ENCODE data around the gene SLC27A6.

SLC27A6 gene

DNA sequence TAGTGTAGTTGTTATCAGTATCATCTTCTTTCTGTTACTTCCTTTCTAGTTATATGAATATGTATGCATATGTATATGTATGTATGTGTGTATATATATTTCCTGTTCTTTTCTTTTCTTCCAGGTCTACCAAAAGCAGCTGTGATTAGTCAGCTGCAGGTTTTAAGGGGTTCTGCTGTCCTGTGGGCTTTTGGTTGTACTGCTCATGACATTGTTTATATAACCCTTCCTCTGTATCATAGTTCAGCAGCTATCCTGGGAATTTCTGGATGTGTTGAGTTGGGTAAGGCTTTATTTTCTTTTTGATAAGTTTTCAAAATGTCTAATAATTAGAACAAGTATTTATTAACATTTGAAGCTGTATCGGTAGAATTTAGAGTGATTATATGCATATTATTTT lies 23.2 kb downstream of the SLC27A6 start:
- Histone ChIP-seq H3K4me3 (ENCODE audit: severe bottlenecking) (no peak overlapping the region), H3K27me3 (ENCODE audit: insufficient read depth, poor library complexity, severe bottlenecking) (peaks cover 9% of the 10 kb centered on the region), H3K27ac (ENCODE audit: poor library complexity, severe bottlenecking) (no peak overlapping the region), H3K36me3 (ENCODE audit: low read depth) (no peaks in the 10 kb centered on the region), H3K9me3 (ENCODE audit: severe bottlenecking) (no peaks in the 10 kb centered on the region), H3K4me1 (ENCODE audit: insufficient read depth, poor library complexity, severe bottlenecking) (no peaks in the 10 kb centered on the region)
- DNase-seq (ENCODE audit: low spot score) (no peak), ATAC-seq (ENCODE audit: low read depth) (no peak)
- TF ChIP-seq, protein P1, sequence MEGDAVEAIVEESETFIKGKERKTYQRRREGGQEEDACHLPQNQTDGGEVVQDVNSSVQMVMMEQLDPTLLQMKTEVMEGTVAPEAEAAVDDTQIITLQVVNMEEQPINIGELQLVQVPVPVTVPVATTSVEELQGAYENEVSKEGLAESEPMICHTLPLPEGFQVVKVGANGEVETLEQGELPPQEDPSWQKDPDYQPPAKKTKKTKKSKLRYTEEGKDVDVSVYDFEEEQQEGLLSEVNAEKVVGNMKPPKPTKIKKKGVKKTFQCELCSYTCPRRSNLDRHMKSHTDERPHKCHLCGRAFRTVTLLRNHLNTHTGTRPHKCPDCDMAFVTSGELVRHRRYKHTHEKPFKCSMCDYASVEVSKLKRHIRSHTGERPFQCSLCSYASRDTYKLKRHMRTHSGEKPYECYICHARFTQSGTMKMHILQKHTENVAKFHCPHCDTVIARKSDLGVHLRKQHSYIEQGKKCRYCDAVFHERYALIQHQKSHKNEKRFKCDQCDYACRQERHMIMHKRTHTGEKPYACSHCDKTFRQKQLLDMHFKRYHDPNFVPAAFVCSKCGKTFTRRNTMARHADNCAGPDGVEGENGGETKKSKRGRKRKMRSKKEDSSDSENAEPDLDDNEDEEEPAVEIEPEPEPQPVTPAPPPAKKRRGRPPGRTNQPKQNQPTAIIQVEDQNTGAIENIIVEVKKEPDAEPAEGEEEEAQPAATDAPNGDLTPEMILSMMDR (IDR thresholded peaks at IDR 0.05; ENCODE audit: poor library complexity, severe bottlenecking) = no peak

DNA sequence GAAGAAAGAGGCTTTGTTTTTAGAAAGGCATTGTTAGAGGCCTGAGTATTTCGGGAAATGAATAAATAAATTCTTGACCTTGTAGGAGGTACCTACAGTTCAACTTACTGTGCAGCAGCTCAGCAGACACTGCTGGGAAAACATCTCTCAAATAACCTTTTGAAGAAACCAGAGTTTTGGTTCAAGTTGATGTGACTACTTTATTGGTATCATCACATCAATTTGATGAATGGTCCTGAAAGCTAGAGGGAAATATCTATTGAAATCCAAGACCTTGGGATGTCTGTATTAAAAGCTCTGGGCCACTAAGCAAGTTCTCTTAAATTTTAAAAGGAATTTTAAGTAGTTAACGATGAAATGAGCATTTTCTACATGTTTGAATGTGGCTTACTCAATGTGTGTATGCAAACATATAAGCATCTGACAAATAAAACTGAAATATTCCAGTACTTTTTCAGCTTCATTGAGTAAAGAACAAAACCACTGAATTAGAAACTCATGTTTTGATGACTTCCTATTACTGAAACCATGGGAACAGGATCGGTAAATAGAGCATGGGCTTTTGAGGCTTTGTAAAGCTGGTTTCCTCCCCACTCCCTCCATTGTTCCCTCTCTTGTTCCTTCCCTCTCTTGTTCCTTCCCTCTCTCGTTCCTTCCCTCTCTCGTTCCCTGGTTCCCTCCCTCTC lies 36.7 kb downstream of the SLC27A6 start:
- Histone ChIP-seq H3K36me3 (ENCODE audit: low read depth) (no peaks in the 10 kb centered on the region), H3K4me3 (ENCODE audit: severe bottlenecking) (no peak overlapping the region), H3K27ac (ENCODE audit: poor library complexity, severe bottlenecking) (no peak overlapping the region), H3K4me1 (ENCODE audit: insufficient read depth, poor library complexity, severe bottlenecking) (no peaks in the 10 kb centered on the region), H3K27me3 (ENCODE audit: insufficient read depth, poor library complexity, severe bottlenecking) (no peaks in the 10 kb centered on the region), H3K9me3 (ENCODE audit: severe bottlenecking) (no peaks in the 10 kb centered on the region)
- DNase-seq (ENCODE audit: low spot score) (no peak), ATAC-seq (ENCODE audit: low read depth) (no peak)
- TF ChIP-seq, protein P1 (IDR thresholded peaks at IDR 0.05; ENCODE audit: poor library complexity, severe bottlenecking) = no peak

DNA sequence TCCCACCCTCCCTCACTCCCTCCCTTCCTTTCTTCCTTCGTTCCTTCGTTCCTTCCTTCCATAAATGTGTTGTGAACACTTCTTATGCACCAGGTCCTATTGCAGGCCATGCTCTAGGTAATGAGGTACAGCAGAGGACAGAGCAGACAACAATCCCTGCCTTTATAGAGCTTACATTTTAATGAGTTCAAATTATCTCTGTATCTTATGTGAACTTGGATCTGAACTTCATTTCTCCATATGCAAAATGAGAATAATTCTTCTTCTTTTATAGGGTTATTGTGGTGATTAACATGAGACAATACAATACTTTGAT lies 37.2 kb downstream of the SLC27A6 start:
- H3K27ac ChIP-seq (ENCODE audit: poor library complexity, severe bottlenecking) = no peak overlapping the region

DNA sequence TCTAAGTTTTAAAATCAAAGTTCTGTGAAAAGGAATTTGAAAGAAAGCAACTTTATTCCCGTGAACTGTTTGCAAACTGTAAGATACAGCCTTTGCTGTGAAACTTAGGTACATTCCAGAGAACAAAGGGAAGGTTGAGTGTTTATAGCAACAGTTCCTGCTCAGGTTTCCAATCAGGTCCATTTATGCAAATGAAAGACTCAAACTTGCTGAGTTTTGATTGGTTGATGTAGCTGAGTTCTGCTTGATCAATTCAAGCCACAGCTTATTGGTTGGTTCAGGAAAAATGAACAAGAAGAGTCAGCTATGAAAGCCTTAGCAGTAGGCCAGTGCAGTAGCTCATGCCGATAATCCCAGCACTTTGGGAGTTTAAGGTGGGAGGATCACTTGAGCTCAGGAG lies 37.9 kb downstream of the SLC27A6 start:
- H3K4me3 ChIP-seq (ENCODE audit: severe bottlenecking) = no peak overlapping the region
- DNase-seq (ENCODE audit: low spot score) (no peak), ATAC-seq (ENCODE audit: low read depth) (peak; percentile 25; the same call in 2 of the 3 replicates)

More for the DNA sequence above, 37.2 kb downstream of the SLC27A6 start:
- DNase-seq (ENCODE audit: low spot score) (no peak), ATAC-seq (ENCODE audit: low read depth) (no peak; the same call in 2 of the 3 replicates)
- no peaks in the 10 kb centered on the region for H3K9me3 ChIP-seq (ENCODE audit: severe bottlenecking)
- H3K4me3 ChIP-seq (ENCODE audit: severe bottlenecking) = no peak overlapping the region
- TF ChIP-seq, protein P1 (IDR thresholded peaks at IDR 0.05; ENCODE audit: poor library complexity, severe bottlenecking) = no peak
- no peaks in the 10 kb centered on the region for H3K36me3 ChIP-seq (ENCODE audit: low read depth)
- H3K4me1 ChIP-seq (ENCODE audit: insufficient read depth, poor library complexity, severe bottlenecking) = no peaks in the 10 kb centered on the region
- no peaks in the 10 kb centered on the region for H3K27me3 ChIP-seq (ENCODE audit: insufficient read depth, poor library complexity, severe bottlenecking)

DNA sequence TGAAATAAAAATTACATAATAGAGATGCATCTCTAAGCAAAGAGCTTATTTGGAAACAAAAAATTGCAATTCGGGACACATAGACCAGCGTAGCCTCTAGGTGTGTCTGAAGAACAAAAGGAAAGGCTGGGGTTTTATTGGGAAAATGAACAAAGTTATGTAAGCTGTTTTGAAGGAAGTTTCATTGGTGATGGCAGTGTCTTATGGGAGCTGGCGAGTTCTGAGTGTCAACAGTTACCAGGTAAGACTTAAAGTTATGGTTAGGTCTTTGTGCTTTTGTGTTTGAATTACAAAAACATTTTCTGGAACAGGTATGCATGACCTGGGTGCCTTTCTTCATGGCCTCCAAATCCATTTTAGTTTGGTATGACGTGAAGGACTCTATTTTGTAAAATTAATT lies 48.9 kb downstream of the SLC27A6 start:
- DNase-seq (ENCODE audit: low spot score) (no peak), ATAC-seq (ENCODE audit: low read depth) (no peak)
- H3K27ac ChIP-seq (ENCODE audit: poor library complexity, severe bottlenecking) = no peak overlapping the region
- H3K4me1 ChIP-seq (ENCODE audit: insufficient read depth, poor library complexity, severe bottlenecking) = no peaks in the 10 kb centered on the region
- no peak overlapping the region for H3K4me3 ChIP-seq (ENCODE audit: severe bottlenecking)
- no peaks in the 10 kb centered on the region for H3K36me3 ChIP-seq (ENCODE audit: low read depth)
- peaks cover 14% of the 10 kb centered on the region for H3K27me3 ChIP-seq (ENCODE audit: insufficient read depth, poor library complexity, severe bottlenecking)
- no peaks in the 10 kb centered on the region for H3K9me3 ChIP-seq (ENCODE audit: severe bottlenecking)
- TF ChIP-seq, protein P1 (IDR thresholded peaks at IDR 0.05; ENCODE audit: poor library complexity, severe bottlenecking) = no peak

More for the DNA sequence above, 37.9 kb downstream of the SLC27A6 start:
- H3K9me3 ChIP-seq (ENCODE audit: severe bottlenecking) = no peaks in the 10 kb centered on the region
- no peak overlapping the region for H3K27ac ChIP-seq (ENCODE audit: poor library complexity, severe bottlenecking)
- no peaks in the 10 kb centered on the region for H3K4me1 ChIP-seq (ENCODE audit: insufficient read depth, poor library complexity, severe bottlenecking)
- H3K36me3 ChIP-seq (ENCODE audit: low read depth) = no peaks in the 10 kb centered on the region
- no peaks in the 10 kb centered on the region for H3K27me3 ChIP-seq (ENCODE audit: insufficient read depth, poor library complexity, severe bottlenecking)
- TF ChIP-seq, protein P1 (IDR thresholded peaks at IDR 0.05; ENCODE audit: poor library complexity, severe bottlenecking) = no peak
